COLO829 (cell line): ENCODE measurements around the gene RAB39B.
"Not testable (repeated sequence)": the region's sequence is repeated elsewhere in the genome, so short reads cannot be mapped to it uniquely, and the experiment has no call there.

Experiments used
- DNase-seq: peaks from one replicate; pipeline ENCODE4 v3.0.0; 2012; ENCODE audit warnings: low spot score

RAB39B gene

GRCh38 chrX:155263854-155264628 is at the start of gene RAB39B:
RAB39B (minus strand) TSS chrX:155264491; CDS start chrX:155264288, 203 bp downstream.
- DNase-seq = peak; percentile 5

GRCh38 chrX:155313766-155314165 is 49.5 kb upstream of the RAB39B start:
- no peak for DNase-seq

GRCh38 chrX:155293771-155294170 is 29.5 kb upstream of the RAB39B start:
- no peak for DNase-seq

- no peak for DNase-seq
Measured at GRCh38 chrX:155279873-155280272, 15.6 kb upstream of the RAB39B start.

- DNase-seq = no peak
Measured at GRCh38 chrX:155270969-155271368, 6.7 kb upstream of the RAB39B start.

- DNase-seq = not testable (repeated sequence)
Measured at GRCh38 chrX:155267995-155268394, 3.7 kb upstream of the RAB39B start.

- no peak for DNase-seq
Measured at GRCh38 chrX:155266439-155266838, 2.1 kb upstream of the RAB39B start.

- no peak for DNase-seq
Measured at GRCh38 chrX:155262970-155263754, 1.1 kb downstream of the RAB39B start.

GRCh38 chrX:155259752-155260151 is 4.5 kb downstream of the RAB39B start:
- DNase-seq = no peak

- DNase-seq = no peak
Measured at GRCh38 chrX:155251391-155251790, 12.9 kb downstream of the RAB39B start.

GRCh38 chrX:155247497-155247896 is 16.8 kb downstream of the RAB39B start:
- DNase-seq = no peak

GRCh38 chrX:155246748-155247147 is 17.5 kb downstream of the RAB39B start:
- DNase-seq = no peak

- no peak for DNase-seq
Measured at GRCh38 chrX:155242300-155242699, 22.0 kb downstream of the RAB39B start.

GRCh38 chrX:155237719-155238118 is 26.6 kb downstream of the RAB39B start:
- DNase-seq = no peak

GRCh38 chrX:155235891-155236290 is 28.4 kb downstream of the RAB39B start:
- DNase-seq = no peak

GRCh38 chrX:155231163-155231562 is 33.1 kb downstream of the RAB39B start:
- DNase-seq = no peak

GRCh38 chrX:155225774-155226173 is 38.5 kb downstream of the RAB39B start:
- no peak for DNase-seq

GRCh38 chrX:155223746-155224145 is 40.5 kb downstream of the RAB39B start:
- DNase-seq = not testable (repeated sequence)

GRCh38 chrX:155221351-155221750 is 42.9 kb downstream of the RAB39B start:
- DNase-seq = no peak

GRCh38 chrX:155218777-155219176 is 45.5 kb downstream of the RAB39B start:
- no peak for DNase-seq

- no peak for DNase-seq
Measured at GRCh38 chrX:155216940-155217440, 47.3 kb downstream of the RAB39B start.

- peak; percentile 91 for DNase-seq
Measured at GRCh38 chrX:155216179-155216939, 47.9 kb downstream of the RAB39B start, which contains the start of gene VBP1. VBP1 (plus strand) TSS chrX:155216460; CDS start chrX:155216483, 23 bp downstream.
